H9 (cell line): Measurements from ENCODE around the gene C1orf52. TPM values are rescaled to one million over a fixed set of nuclear protein-coding genes. Genes with fewer than 3 reads are reported as not detected.
A peak's percentile ranks its signal among the peaks of the same experiment; 100 is the strongest.

Experiments
- DNase-seq: peaks from one replicate; pipeline ENCODE4 v3.0.0-alpha.2; 2017
- H2AFZ ChIP-seq: one replicate; pipeline ENCODE4 v1.6.1; 2013; ENCODE audit warnings: mild to moderate bottlenecking, low read length, control low read depth, moderate library complexity
- H2AK5ac ChIP-seq: 2 replicates; pipeline ENCODE4 v1.6.1; 2013; ENCODE audit warnings: low read length, control low read depth, mixed read lengths; ENCODE audit not compliant: insufficient read length
- H2BK120ac ChIP-seq: one replicate; pipeline ENCODE4 v1.6.1; 2013; ENCODE audit warnings: low read depth, mild to moderate bottlenecking, low read length, control low read depth, inconsistent platforms; ENCODE audit not compliant: poor library complexity, severe bottlenecking
- H2BK12ac ChIP-seq: 2 replicates; pipeline ENCODE4 v1.6.1; 2013; ENCODE audit warnings: low read length, control low read depth, mixed read lengths, low read depth; ENCODE audit not compliant: insufficient read length
- H2BK15ac ChIP-seq: 2 replicates; pipeline ENCODE4 v1.6.1; 2013; ENCODE audit warnings: low read depth, low read length, control low read depth
- H2BK20ac ChIP-seq: one replicate; pipeline ENCODE4 v1.6.1; 2013; ENCODE audit warnings: low read depth, mild to moderate bottlenecking, low read length, control low read depth, inconsistent platforms; ENCODE audit not compliant: poor library complexity, severe bottlenecking
- H2BK5ac ChIP-seq: 2 replicates; pipeline ENCODE4 v1.6.1; 2013; ENCODE audit warnings: low read length, control low read depth, mixed read lengths; ENCODE audit not compliant: insufficient read length
- H3K14ac ChIP-seq: 2 replicates; pipeline ENCODE4 v1.6.1; 2013; ENCODE audit warnings: low read length, control low read depth; ENCODE audit not compliant: insufficient read depth
- H3K18ac ChIP-seq: 2 replicates; pipeline ENCODE4 v1.6.1; 2013; ENCODE audit warnings: low read depth, mild to moderate bottlenecking, mixed read lengths, low read length, control low read depth; ENCODE audit not compliant: insufficient read length
- H3K23ac ChIP-seq: 2 replicates; pipeline ENCODE4 v1.6.1; 2013; ENCODE audit warnings: low read length, control low read depth, mixed read lengths, low read depth; ENCODE audit not compliant: insufficient read length
- H3K23me2 ChIP-seq: 2 replicates; pipeline ENCODE4 v1.6.1; 2013; ENCODE audit warnings: low read depth, mild to moderate bottlenecking, mixed read lengths, low read length, control low read depth; ENCODE audit not compliant: insufficient read length, poor library complexity, severe bottlenecking
- H3K27ac ChIP-seq: 2 replicates; pipeline ENCODE4 v1.5.1; 2013; ENCODE audit warnings: low read length, control low read depth, mixed read lengths, low read depth; ENCODE audit not compliant: insufficient read length
- H3K27me3 ChIP-seq: 2 replicates; pipeline ENCODE4 v1.6.1; 2013; ENCODE audit warnings: low read length, control low read depth, inconsistent platforms; ENCODE audit not compliant: insufficient read depth
- H3K4ac ChIP-seq: 2 replicates; pipeline ENCODE4 v1.6.1; 2013; ENCODE audit warnings: low read depth, mild to moderate bottlenecking, control low read depth, inconsistent platforms, low read length, moderate library complexity
- H3K4me1 ChIP-seq: 2 replicates; pipeline ENCODE4 v1.6.1; 2013; ENCODE audit warnings: low read length, control low read depth, inconsistent platforms; ENCODE audit not compliant: insufficient read depth
- H3K4me2 ChIP-seq: 2 replicates; pipeline ENCODE4 v1.6.1; 2013; ENCODE audit warnings: low read length, control low read depth, mixed read lengths; ENCODE audit not compliant: insufficient read length, insufficient read depth
- H3K56ac ChIP-seq: 2 replicates; pipeline ENCODE4 v1.6.1; 2013; ENCODE audit warnings: low read depth, mild to moderate bottlenecking, mixed read lengths, low read length, control low read depth; ENCODE audit not compliant: insufficient read length
- H3K79me1 ChIP-seq: 2 replicates; pipeline ENCODE4 v1.6.1; 2013; ENCODE audit warnings: low read depth, mild to moderate bottlenecking, moderate library complexity, low read length, control low read depth, inconsistent platforms; ENCODE audit not compliant: insufficient read depth, poor library complexity, severe bottlenecking
- H3K79me2 ChIP-seq: 2 replicates; pipeline ENCODE4 v1.6.1; 2013; ENCODE audit warnings: low read length, control low read depth, inconsistent platforms; ENCODE audit not compliant: insufficient read depth
- H3K9ac ChIP-seq: 2 replicates; pipeline ENCODE4 v1.6.1; 2013; ENCODE audit warnings: low read length, control low read depth, mixed read lengths; ENCODE audit not compliant: insufficient read length; ENCODE audit errors: extremely low read depth
- H3K9me3 ChIP-seq: one replicate; pipeline ENCODE4 v1.6.1; 2013; ENCODE audit warnings: low read depth, low read length, inconsistent platforms; ENCODE audit not compliant: control insufficient read depth
- H3T11ph ChIP-seq: one replicate; pipeline ENCODE4 v1.6.1; 2013; ENCODE audit warnings: mild to moderate bottlenecking, low read length, control low read depth, inconsistent platforms
- H4K20me1 ChIP-seq: one replicate; pipeline ENCODE4 v1.6.1; 2013; ENCODE audit not compliant: control insufficient read depth, insufficient read length, insufficient read depth
- H4K5ac ChIP-seq: 2 replicates; pipeline ENCODE4 v1.6.1; 2013; ENCODE audit warnings: low read depth, mild to moderate bottlenecking, mixed read lengths, low read length, control low read depth; ENCODE audit not compliant: insufficient read length
- H4K8ac ChIP-seq: replicated peaks from 2 replicates; pipeline ENCODE4 v1.6.1; 2013; ENCODE audit warnings: low read length, control low read depth, mixed read lengths, low read depth; ENCODE audit not compliant: insufficient read length
- H4K91ac ChIP-seq: 2 replicates; pipeline ENCODE4 v1.6.1; 2013; ENCODE audit warnings: low read depth, mild to moderate bottlenecking, moderate library complexity, mixed read lengths, low read length, control low read depth; ENCODE audit not compliant: insufficient read length
- H3K27ac Mint-ChIP-seq, 3 experiments: 2 replicates in 2 of 3; 3 replicates in 1 of 3; pipeline ENCODE4 v1.8.0; 2020 to 2021; ENCODE audit warnings: mixed read lengths in 3 of 3, mild to moderate bottlenecking in 1 of 3, moderate library complexity in 1 of 3
- H3K27me3 Mint-ChIP-seq: 2 replicates; pipeline ENCODE4 v1.8.0; 2021; ENCODE audit warnings: low read depth, mild to moderate bottlenecking, moderate library complexity, mixed read lengths
- H3K36me3 Mint-ChIP-seq, 3 experiments: 2 replicates in 2 of 3; 3 replicates in 1 of 3; pipeline ENCODE4 v1.8.0; 2020 to 2021; ENCODE audit warnings: low read depth in 3 of 3, mixed read lengths in 3 of 3; ENCODE audit not compliant: insufficient read depth in 1 of 3
- H3K4me1 Mint-ChIP-seq, 2 experiments: 2 replicates each; pipeline ENCODE4 v1.8.0; 2020; ENCODE audit warnings: mixed read lengths in 2 of 2
- H3K4me3 Mint-ChIP-seq, 2 experiments: 2 replicates in 1 of 2; 3 replicates in 1 of 2; pipeline ENCODE4 v1.8.0; 2020 to 2021; ENCODE audit warnings: mild to moderate bottlenecking in 2 of 2, mixed read lengths in 2 of 2, moderate library complexity in 1 of 2
- H3K9me3 Mint-ChIP-seq, 2 experiments: 2 replicates in 1 of 2; 3 replicates in 1 of 2; pipeline ENCODE4 v1.8.0; 2020; ENCODE audit warnings: mild to moderate bottlenecking in 2 of 2, mixed read lengths in 2 of 2, moderate library complexity in 1 of 2
- CTCF ChIP-seq: fragments of 200-600 bp; sonication (generic); conservative IDR thresholded peaks from 3 replicates; pipeline ENCODE4 v1.8.0; 2021; ENCODE audit warnings: antibody characterized with exemption, mild to moderate bottlenecking
- WGBS: extraction: QIAGEN DNeasy Blood & Tissue Kit; methylation state at CpG from one replicate; pipeline ENCODE4 v1.1.7; 2013; ENCODE audit warnings: missing lambda C conversion rate, low lambda C conversion rate, mixed read lengths; ENCODE audit not compliant: insufficient read length; ENCODE audit errors: extremely low coverage; 5-methylcytosine and 5-hydroxymethylcytosine counted together
- total RNA-seq: library from RNA; stranded (reverse); gene quantifications from 2 replicates; pipeline ENCODE4 v1.2.1, GENCODE V29; 2021

Gene C1orf52
- total RNA-seq, 1 experiment from 2014 or later: 45.1 TPM

- Histone ChIP-seq H2AK5ac (no peak overlapping the region), H2AFZ (peak overlapping the region; percentile 88), H3K18ac (no peak overlapping the region), H4K20me1 (no peaks in the 10 kb centered on the region), H3K9ac (no peak overlapping the region), H2BK15ac (no peak overlapping the region), H3K23me2 (peaks cover 2% of the 10 kb centered on the region), H3K27ac (no peak overlapping the region), H3K4me2 (peak overlapping the region; percentile 96), H4K8ac (no peak overlapping the region), H3K27me3 (no peaks in the 10 kb centered on the region), H4K5ac (no peak overlapping the region), H2BK12ac (no peak overlapping the region), H3K9me3 (peaks cover 19% of the 10 kb centered on the region), H3K79me1 (no peaks in the 10 kb centered on the region), H3T11ph (no peak overlapping the region), H3K4ac (no peak overlapping the region), H3K79me2 (peaks cover 4% of the 10 kb centered on the region; the same call in 1 of the 2 replicates), H2BK5ac (no peak overlapping the region), H4K91ac (no peak overlapping the region), H3K23ac (no peak overlapping the region), H3K4me1 (no peaks in the 10 kb centered on the region), H2BK20ac (no peak overlapping the region), H2BK120ac (no peak overlapping the region), H3K14ac (no peak overlapping the region), H3K56ac (no peak overlapping the region)
- Mint-ChIP-seq H3K4me3 (peak overlapping the region; percentile 97), H3K36me3 (peaks cover 44 to 74% (median 70%) of the 10 kb centered on the region in 3 experiments), H3K4me1 (peaks cover 17 to 22% of the 10 kb centered on the region in 2 experiments), H3K9me3 (peaks cover 22 to 24% of the 10 kb centered on the region in 2 experiments), H3K27ac (no peak overlapping the region; a peak in 1 of 7 replicates), H3K27me3 (no peaks in the 10 kb centered on the region; the same call in none of the 2 replicates)
- no peak for TF ChIP-seq CTCF
- no peak for DNase-seq
- no CpG with 5 or more reads among the region's 7 CpGs for WGBS
Measured at GRCh38 chr1:85259912-85260274, 431 bp upstream of the C1orf52 start.
